Middle frontal gyrus (tissue), 1 donor: ENCODE results near the gene CEACAM20.
"Not testable (repeated sequence)": the region's sequence is repeated elsewhere in the genome, so short reads cannot be mapped to it uniquely, and the experiment has no call there.

Source experiments
- DNase-seq: peaks from one replicate; pipeline ENCODE4 v3.0.0-alpha.2; 2015; ENCODE audit warnings: low spot score; ENCODE audit errors: extremely low spot score

Gene CEACAM20

DNA sequence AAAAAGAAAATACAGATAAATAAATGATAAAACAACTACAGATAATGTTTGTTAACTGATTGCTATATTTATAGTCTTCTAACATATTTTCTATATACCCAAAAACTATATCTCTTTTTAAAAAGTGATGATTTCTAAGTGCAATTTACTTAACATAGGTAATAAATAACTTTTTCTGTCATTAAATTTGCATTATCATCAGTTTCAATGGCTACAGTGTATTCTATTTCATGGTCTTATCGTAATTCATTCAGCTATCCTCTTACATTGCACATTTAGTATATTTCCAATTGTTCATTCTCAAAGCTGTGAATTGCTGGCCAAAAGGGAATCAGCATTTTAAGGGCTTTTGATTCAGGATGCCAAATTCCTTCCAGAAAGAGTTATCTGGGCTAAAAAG, 32.8 kb downstream of the CEACAM20 start:
- DNase-seq: no peak

DNA sequence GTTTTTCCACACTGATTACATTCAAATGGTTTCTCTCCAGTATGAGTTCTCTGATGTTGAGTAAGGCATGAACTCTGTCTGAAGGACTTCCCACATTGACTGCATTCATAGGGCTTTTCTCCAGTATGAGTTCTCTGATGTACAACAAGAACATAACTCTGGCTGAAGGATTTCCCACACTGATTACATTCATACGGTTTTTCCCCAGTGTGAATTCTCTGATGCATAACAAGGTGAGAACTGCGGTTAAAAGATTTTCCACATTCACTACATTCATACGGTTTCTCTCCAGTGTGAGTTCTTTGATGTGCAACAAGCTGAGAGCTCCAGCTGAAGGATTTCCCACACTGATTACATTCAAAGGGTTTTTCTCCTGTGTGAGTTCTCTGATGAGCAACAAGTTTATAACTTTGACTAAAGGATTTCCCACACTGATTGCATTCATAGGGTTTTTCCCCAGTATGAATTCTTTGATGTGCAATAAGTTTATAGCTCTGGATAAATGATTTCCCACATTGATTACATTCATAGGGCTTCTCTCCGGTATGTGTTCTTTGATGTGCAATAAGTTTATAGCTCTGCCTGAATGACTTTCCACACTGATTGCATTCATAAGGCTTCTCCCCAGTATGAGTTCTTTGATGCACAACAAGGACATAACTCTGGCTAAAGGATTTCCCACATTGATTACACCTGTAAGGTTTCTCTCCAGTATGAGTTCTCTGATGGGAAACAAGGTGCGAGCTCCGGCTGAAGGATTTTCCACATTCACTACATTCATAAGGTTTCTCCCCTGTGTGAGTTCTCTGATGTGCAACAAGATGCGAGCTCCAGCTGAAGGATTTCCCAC, 52.7 kb downstream of the CEACAM20 start:
- no peak for DNase-seq

DNA sequence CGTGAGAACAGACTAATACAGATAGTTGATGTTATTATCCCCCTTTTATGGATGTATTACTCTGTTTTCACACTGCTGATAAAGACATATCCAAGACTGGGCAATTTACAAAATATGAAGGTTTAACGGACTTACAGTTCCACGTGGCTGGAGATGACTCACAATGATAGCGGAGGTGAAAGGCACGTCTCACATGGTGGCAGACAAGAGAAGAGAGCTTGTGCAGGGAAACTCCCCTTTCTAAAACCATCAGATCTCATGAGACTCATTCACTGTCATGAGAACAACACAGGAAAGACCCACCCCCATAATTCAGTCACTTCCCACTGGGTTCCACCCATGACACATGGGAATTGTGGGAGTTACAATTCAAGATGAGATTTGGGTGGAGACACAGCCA, 60.7 kb downstream of the CEACAM20 start:
- DNase-seq: not testable (repeated sequence)

DNA sequence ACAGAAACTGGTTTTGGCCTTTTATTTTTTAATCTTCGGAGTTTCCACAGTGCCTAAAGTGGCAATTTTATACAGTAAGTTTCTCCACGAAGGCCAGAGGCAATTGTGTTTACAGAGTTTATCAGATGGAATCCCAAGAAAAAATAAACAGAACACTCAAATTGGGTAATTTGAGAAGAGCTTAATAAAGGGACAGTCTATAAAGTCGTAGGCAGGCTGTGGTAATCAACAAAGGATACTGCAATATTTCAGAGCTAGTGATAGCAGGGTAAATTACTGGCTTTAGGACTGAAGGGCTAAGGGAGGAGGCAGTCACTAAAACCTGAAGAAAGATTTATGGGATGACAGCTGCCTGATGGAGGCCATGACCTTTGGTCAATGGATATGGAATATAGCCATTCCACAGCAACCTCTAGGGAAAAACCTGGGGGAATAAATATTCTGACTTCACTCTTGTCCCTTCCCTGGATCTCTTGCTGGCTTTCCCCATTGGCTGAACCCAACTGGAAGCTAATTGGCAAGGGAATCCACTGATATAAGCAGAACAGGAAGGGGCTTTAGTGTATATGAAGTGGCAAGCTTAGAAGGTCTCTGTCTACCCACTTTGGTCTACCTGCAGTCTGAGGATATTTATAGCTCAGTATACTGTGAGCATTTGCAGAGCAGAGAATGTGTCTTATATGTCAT, 66.7 kb downstream of the CEACAM20 start:
- not testable (repeated sequence) for DNase-seq
